NCI-H1092 treated with DMSO at 0.1 percent for 48 hours (cell line): ENCODE measurements around the gene DGKD.
A peak's percentile ranks its signal among the peaks of the same experiment; 100 is the strongest.
"Not testable (repeated sequence)": the region's sequence is repeated elsewhere in the genome, so short reads cannot be mapped to it uniquely, and the experiment has no call there.

ENCODE experiments used
- DNase-seq: peaks from one replicate; lab custom pipeline; 2025; lab: John Stamatoyannopoulos, UW

Gene DGKD

DNA sequence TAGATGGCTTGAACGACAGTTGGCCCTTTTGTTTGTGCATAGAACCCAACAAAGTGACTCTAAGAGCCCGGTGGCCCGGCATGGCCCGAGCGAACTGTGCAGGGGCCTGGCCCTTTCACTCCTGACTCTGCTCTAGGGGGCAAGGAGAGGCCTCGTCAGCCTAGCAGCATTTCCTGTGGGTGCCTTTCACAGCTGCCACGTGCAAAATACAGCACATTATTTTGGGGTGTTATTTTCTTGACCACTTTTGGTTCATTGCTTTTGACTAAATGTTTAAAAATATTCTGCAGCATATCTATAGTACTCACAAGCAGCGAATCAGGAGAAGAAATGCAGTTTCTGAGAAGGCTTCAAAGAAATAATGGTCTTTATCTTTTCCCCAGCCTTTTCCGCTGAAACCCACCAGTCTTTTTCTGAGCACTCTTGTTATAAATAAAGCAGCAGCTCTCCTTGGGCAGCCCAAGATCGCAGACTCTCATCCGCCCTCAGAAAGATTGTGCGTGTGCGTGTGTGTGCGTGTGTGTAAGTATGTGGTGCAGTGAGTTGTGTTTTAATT is 31.3 kb downstream of the DGKD start:
- no peak for DNase-seq

DNA sequence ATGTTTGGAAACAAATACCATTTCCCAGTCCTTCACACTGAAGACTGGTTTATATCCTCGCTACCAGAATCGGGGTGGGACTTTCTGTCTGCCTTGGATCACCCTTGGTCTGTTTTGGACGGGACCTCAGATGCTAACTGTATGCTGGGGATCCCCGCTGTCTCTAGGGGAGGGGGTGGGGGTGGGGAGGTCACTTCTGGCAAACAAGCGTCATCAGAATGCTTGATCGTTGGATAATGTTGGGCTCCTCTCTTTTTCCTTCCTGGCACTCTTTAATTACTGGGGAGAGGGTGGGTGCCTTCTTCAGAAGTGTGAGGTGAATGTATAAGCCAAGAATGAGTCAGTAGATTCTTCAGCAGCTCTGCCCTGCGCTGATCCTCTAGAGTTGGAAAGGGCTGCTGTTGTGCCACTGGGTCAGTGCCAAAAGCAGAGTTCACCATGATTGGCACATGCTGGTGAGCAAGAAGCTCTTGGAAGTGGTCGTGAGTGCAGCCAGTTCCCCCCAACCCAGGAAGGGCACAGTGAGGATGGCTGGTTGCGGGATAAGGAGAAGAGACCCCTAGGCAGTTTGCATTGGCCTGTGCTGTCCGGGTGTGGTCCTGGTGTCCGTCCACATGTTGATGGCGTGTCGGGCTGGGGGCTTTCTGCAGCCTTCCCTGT is 32.2 kb downstream of the DGKD start:
- no peak for DNase-seq

DNA sequence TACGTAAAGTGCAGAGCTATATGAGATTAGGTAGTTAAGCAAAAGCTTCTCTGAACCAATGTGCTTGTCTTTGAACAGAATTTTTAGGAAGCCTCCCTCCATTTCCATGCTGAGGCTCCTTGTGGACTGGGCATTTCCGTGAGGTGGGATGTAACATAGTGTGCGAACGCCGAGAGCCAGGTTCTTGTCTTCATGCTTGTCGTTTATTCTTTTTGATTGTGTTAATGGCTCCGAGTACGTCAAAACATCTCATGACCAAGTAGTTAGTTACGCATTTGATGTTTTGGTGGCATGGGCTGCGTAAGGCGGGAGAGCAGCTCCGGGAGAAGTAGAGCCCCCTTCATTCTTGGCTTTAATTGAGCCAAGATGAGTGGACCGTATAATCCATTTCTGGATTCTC is 32.9 kb downstream of the DGKD start:
- DNase-seq: no peak

DNA sequence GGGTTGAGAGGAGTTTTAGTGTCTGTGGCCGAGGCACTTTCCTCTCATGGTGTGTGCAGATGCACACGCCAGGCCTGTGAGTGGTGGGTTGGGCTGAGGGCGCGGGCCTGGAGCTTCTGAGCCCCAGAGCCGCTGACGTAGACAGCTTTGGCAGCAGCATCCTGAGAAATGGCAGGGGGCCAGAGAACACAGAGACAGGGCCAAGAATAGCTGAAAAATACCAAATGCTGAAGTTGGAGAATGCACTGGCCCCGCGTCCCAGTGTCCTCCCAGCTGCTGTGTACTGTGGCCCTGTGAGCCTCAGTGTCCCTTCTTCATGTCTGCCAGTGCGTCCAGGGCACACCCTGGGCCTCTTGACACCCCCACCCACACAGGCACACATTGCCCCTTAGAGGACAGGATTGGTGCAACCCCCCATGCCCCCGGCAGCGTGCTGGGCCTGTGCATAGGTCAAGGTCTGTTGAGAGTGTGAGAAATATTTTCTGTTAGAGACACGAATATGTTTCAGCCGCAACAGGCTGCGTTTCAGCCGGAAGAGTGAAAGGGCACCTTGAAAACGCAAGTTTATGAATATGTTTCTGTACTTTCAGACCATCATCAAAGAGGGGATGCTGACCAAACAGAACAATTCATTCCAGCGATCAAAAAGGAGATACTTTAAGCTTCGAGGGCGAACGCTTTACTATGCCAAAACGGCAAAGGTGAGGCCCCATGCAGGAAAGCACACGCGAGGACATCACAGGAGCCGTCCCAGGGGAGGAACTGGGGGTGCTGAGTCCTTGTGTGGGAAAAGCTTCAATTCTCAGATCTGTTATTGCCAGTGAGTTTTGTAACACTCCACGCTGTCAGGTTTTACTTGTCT is 33.6 kb downstream of the DGKD start:
- peak; percentile 62 for DNase-seq

DNA sequence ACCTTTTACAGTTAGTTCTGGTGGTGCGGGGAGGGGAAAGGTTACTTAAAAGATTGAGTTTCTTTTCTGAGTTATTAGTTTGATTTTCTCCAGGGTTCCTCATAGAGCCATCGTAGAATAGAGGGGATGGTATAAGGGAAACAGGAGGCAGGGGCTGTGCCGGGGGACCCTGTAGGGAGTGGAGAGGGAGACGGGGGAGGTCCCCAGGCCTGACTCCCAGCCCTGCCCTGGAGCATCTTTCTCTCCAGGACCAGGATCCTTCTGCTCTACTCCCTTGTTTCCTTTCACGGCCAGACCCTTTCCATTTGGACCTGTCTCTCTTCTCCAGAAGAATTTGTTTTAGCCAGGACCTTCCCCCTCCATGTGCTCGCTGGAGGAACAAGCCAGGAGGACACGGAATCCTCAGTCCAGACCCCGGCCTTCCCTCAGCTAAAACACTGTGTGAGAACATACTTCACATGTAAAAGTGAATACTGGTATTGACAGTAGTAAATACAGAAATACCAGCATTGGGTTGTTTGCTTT is 35.4 kb downstream of the DGKD start:
- DNase-seq: no peak

DNA sequence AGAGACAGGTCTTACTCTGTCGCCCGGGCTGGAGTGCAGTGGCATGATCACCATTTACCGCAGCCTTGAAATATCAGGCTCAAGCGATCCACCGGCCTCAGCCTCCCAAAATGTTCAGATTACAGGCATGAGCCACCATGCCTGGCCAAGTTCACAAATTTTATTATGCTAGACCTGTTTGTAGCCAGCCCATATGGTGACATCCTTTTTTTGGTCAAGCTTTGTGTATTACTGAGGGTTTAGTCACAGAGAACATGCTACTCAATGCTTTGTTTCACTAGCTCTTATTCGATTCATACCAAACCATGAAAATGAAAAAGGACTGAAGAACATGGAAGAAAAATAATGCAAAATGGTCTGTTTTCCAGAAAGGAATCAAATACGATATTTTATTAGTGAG is 41.4 kb downstream of the DGKD start:
- no peak for DNase-seq

DNA sequence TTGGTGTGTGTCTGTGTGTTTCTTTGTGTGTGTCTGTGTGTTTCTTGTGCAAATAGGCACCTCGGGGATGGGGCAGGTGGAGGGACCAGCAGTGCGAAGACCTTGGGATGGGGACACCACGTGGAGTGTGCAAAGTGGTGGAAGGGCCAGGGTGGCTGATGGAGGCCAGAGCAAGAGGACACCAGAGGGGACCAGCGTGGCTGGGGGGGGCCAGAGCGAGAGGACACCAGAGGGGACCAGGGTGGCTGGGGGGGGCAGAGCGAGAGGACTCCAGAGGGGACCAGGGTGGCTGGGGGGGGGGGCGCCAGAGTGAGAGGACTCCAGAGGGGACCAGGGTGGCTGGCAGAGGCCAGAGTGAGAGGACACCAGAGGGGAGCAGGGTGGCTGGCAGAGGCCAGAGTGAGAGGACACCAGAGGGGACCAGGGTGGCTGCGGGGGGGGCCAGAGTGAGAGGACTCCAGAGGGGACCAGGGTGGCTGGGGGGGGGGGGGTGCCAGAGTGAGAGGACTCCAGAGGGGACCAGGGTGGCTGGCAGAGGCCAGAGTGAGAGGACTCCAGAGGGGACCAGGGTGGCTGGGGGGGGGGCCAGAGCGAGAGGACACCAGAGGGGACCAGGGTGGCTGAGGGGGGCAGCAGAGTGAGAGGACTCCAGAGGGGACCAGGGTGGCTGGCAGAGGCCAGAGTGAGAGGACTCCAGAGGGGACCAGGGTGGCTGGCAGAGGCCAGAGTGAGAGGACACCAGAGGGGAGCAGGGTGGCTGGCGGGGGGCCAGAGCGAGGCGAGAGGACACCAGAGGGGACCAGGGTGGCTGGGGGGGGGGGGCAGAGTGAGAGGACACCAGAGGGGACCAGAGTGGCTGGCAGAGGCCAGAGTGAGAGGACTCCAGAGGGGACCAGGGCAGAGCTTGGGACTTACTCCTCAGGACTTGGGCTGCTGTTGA is 42.7 kb downstream of the DGKD start:
- DNase-seq: not testable (repeated sequence)

DNA sequence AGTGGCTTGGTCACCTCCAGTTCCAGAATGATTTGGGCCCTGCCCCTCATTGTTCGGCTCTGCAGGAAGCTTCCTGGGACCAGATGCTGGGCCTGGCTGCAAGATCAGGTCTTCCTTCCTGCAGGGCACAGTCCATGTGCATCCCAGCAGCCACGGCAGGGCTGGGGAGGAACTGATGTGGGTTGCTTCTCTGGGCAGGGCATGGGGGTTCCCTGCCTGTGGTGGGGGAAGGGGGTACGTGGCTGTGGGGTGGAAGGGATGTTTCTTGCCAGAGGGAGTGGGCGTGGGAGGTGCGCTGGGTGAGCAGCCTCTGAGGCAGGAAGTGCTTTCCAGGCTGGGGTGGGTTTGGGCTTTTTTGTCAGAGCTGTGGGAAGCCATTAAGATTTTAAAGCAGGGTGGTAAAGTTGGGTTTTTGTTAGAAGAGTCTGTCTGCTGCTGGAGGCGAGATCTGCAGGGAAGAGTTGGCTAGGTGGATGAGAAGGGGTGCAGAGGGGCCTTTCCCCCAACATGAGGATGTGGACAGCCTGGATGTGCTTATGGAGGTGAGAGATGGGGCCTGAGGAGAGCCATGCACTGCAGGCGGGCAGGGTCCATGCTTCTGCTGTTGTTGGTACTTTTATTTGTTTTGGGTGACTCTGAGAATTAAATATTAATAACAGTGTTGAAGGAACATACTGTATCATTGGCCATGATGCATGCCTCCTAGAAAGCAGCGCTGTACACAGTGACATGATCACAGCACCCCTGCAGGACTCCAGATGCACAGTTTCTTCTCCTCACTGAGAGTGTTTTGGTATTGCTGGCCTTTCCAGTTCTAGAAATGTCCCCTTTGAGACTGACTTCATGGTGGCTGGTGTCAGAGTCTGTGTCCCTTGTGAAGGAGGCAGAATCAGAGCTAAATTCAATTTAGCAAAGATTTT is 45.3 kb downstream of the DGKD start:
- no peak for DNase-seq

DNA sequence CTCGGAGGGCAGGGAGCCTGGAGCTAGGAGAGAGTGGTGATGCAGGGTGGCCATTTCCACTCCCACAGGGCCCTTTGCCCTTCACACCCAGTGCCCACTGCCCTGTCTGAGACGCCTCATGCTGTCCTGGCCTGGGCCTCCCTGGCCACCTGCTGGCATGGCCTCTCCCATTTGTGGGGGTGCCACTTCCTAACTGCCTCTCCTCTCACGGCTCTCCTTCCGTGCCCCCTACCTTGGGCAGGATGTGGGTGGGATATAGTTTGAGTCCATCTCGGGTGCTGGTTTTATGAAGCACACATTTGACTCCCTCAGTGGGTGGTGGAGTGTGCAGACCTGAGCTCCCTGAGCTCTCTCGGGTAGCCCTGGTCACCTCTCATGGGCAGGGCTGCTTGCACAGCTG is 46.0 kb downstream of the DGKD start:
- no peak for DNase-seq

DNA sequence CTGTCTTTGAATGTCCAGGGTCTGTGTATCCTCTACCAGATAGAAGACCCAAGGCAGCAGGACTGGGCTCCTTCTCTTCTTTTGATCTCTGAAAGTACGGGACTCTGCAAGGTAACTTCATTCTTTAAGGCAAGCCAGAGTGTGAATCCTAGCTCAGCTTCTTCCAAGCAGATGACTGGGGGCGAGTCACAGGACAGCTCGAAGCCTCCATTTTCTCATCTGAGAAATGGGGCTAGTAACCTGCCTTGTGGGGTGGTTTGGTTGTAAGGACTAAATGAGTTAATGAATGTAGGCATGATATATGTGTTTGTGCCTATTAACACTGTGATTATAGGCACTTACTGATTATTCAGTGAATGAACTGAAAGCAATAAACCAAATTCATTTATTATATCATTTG is 46.7 kb downstream of the DGKD start:
- no peak for DNase-seq

DNA sequence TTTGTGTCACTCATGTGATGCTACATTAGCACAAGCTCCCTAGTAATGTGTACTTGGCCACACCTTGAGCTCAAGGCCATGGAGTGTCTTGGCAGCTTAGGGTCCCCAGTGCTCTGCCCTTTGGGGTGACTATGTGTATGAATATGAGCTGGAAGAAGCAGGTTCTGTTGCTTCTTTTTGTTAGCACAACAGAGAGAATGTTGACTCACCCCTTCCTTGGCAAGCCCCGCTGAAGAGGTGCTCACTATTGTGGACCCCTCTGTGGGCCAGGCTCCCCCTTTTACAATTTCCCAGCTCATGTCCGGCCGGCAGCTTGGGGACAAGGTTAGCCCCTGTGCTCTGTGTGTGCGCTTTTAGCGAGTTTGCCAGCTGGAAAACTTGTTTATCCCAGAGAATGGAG is 48.1 kb downstream of the DGKD start:
- DNase-seq: no peak

DNA sequence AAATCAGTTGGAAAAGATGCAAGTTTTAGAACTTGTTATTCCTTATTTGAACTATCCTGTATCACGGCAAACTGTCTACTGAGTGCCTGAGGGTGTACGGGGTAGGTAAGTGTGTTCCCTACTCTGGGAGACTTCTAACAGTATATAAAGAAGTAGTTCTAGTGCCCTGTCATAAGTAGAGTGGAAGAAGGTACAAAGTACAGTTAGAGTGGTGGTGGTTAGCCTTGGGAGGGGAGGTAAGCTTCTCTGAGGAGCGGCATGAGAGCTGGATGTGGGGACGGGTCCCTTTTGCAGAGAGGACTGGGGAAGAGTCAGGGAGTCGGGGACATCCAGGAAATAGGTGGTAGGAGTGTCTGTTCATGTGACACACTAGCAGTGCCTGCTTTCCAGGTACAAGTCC is 48.5 kb downstream of the DGKD start:
- DNase-seq: no peak

DNA sequence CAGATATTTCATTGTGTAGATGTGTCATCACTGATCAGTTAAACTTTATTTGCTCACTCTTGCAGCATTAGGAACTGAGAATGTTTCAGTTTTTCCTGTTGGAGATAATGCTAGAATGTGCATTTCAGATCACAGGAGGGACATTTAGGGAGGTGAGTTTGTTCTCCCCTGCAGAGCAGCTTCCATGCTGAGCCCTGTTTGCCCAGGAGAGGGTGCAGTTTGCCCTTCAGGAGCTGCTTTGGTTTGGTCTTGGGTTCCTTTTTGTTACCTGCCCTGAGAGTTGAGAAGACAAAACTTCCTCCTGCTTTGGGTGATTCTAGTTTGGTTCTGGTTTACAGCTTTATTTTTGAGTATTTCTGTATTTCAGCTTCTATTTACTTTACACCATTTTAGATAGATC is 49.9 kb downstream of the DGKD start:
- no peak for DNase-seq

DNA sequence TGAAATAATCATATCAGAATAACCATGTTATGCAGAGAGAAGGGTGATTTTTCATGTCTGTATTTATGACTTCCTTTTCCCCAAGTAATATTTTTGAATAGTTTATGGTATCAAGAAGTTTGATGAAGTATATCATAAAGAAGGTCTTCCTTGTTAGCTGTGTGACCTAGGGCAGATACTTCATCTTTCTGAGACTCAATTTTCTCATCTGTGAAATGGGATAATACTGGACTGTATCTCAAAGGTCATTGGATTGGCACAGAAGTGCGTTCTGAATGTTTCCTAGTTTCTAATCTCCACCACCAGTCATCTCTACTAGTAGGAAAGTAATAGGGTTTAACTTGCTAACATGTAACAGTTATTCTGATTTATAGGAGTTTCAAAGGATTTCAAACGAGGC is 52.6 kb downstream of the DGKD start:
- no peak for DNase-seq

DNA sequence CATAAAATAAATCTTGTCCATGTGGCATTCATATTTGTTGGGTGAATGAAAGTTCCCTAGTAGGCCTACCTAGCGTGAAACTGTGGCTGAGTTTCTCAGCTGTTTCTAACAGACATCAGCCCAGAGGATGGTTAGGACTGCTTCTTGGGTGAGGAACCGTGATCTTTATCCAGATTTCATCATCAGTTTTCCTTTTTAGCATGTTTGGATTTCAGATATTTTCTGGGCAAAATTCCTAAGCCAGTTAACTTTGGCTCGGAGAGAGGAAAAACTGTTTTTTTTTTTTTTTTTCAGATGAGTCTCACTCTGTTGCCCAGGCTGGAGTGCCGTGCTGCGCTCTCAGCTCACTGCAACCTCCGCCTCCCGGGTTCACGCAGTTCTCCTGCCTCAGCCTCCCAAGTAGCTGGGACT is 53.5 kb downstream of the DGKD start:
- DNase-seq: no peak

DNA sequence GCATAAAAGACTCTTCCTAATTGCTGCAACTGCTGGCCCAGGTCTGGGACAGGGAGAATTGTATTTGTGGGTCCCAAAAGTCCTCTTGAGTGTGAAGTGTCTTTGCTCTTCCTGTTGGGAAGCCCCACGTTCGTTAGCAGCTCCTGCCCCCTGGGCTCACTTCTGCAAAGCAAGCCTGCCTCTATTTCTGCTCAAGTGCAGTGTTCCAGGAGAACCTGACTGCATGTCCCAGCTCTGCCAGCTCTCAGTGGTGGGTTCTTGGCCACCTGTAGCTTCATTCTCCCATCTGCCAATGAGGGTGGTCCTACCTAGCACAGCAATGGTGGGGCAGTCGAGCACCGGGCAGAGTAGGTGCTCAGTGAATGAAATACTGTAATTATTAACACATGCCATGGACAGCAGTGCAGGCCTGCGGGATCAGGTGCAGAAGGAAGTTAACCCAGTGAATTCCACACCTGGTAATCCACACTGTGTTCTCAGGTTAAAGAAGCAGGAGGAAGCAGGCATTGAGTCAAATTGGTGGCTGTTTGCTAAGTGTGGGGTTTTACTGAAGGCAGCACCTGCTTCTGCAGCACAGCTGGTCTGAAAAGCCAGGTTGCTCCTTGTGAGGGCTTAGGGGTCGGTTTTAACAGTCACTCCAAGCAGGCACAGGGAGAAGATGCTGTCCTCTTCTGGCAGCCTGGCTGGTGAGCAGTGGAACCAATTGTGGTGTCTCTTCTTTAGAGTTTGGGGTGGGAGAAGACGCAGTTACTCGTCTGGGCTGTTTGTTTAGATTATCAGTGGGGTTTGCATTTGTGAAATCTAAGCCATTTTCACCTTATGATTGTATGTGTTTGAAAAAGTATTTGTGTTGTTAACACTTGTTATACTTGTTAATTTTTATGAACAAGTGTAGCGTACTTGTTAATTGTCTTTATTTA is 54.3 kb downstream of the DGKD start:
- no peak for DNase-seq

DNA sequence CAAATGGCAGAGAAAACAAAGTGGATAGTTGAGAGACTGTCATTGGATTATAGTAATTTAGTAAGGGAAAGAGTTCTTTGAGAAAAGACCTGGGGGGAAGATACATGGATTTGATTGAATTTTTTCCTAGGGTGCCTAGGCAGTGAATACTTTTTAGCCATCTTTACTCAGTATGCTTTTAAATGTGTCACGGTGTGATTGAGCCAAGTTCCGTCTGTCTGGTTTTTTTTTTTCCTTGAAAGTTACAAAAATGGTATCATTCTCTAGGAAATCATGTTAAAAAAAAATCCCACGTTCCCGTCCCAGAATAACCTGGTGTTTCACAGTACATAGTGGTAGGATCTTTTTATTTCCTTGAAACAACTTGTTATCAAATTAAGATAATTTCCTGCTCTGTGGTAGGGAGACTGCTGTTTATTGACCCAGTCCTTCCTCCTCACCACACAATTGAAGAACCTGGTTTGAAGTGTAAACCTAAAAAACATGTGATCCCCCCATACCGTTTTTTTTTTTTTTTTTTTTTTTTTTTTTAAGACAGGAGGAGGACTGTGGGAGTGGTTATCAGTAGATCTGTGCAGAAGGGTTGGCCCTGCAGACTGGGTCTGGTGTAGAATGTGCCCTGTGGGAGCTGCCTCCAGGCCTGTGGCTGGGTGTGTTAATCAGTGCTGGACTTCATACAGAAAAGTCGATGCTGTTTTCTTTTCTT is 55.1 kb downstream of the DGKD start:
- no peak for DNase-seq

DNA sequence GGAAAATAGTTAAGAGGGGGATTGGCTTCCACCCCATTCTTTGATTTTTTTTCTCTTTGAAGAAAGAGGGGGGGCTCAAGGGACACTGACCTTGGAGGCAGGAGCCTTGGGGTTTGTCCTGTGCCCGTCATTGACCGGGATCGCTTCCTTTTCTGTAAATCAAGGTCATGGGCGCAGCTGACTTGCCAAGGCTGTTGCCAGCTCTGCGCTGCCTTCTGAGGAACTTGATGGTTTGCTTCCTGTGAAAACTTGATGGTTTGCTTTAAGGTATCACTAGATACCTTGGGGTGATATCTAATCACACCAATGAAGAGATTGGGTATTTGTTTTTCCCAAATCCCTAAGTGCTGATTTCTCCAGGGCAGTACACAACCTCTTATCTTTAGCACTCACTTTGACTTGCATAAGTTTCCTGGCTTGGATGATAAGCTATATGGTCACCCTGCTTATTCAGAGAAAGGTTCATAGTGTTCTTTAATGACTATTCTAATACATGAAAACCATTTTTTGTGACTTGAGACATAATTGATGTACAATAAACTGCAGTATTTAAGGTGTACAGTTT is 56.0 kb downstream of the DGKD start:
- DNase-seq: no peak

DNA sequence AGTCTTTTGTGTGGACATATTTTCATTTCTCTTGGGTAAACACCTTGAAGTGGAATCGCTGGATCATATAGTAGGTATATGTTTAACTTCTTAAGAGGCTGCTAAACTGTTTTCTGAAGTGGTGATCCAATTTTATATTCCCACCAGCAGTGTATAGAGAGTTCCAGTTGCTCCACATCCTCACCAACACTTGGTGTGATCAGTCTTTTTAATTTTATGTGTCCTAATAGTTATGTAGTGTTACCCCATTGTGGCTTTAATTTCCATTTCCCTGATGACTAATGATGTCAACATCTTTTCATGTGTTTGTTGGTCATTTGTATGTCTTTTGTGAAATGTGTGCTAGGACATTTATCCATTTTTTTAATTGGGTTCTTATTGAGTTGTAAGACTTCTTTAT is 56.9 kb downstream of the DGKD start:
- no peak for DNase-seq
